DND-41 (cell line): ENCODE data around the gene NRSN2.
"Not testable (repeated sequence)": the region's sequence is repeated elsewhere in the genome, so short reads cannot be mapped to it uniquely, and the experiment has no call there.

ENCODE experiments used
- CTCF ChIP-seq: IDR thresholded peaks from 2 replicates; pipeline ENCODE4 v1.5.1; 2012; ENCODE audit warnings: borderline replicate concordance, low read length, moderate library complexity, mild to moderate bottlenecking; ENCODE audit not compliant: poor library complexity, severe bottlenecking; ENCODE audit errors: extremely low read depth
- EZH2 ChIP-seq: IDR thresholded peaks from 3 replicates; pipeline ENCODE4 v1.6.1; 2012; ENCODE audit warnings: borderline replicate concordance, low read depth, mild to moderate bottlenecking, moderate library complexity, low read length, inconsistent platforms; ENCODE audit not compliant: severe bottlenecking

GRCh38 chr20:386634-387033 lies 39.7 kb downstream of the NRSN2 start:
- TF ChIP-seq CTCF, EZH2: not testable (repeated sequence)
